Neuron (in vitro differentiated cells): ENCODE measurements around the gene CDC26.

Source experiments
- H2AFZ ChIP-seq: one replicate; pipeline ENCODE4 v1.6.1; 2013; ENCODE audit warnings: low read depth, mild to moderate bottlenecking, inconsistent platforms, low read length, moderate library complexity
- H3K27me3 ChIP-seq: one replicate; pipeline ENCODE4 v1.6.1; 2013; ENCODE audit warnings: low read length; ENCODE audit not compliant: insufficient read depth
- H3K36me3 ChIP-seq: one replicate; pipeline ENCODE4 v1.6.1; 2013; ENCODE audit warnings: low read length; ENCODE audit not compliant: insufficient read depth
- H3K4me1 ChIP-seq: one replicate; pipeline ENCODE4 v1.6.1; 2013; ENCODE audit warnings: low read length; ENCODE audit not compliant: insufficient read depth
- H3K4me3 ChIP-seq: 2 replicates; pipeline ENCODE4 v1.5.1; 2013; ENCODE audit warnings: mild to moderate bottlenecking, low read length, moderate library complexity
- H3K9me3 ChIP-seq: one replicate; pipeline ENCODE4 v1.6.1; 2013; ENCODE audit warnings: low read length

The CDC26 gene

DNA sequence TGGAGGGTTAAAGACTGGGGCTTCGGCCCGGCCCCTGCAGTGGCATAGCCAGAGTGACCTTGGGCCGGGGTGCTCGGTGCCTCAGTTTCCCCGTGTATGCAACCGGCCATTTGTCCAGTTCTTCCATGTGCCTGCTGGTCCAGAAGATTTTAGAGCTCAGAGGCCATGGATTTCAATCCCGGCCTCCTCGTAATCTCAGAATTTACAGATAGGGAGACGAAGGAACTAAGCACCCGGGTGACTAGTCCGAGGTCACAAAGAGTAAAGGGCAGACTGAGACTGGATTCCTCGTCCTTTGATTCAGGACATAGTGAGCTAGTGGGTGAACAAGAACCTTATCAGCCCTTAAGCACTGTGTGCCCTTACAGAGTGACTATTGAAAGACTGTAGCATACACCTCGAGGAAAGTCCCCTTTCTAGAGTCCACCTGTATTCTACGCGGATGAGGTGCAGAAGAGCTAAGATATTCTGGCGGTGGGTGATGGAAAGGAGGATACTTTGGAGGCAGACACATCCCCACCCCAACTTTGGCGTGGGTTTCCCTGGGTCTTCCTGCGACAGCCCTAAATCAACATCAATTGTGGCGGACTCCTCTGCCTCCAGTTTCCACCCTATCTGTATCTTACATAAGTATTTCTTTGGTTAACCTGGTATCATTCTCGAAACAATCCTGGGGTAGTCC is 53.4 kb downstream of the CDC26 start:
- peak overlapping the region; percentile 64 for H3K4me3 ChIP-seq
- no peaks in the 10 kb centered on the region for H3K27me3 ChIP-seq
- no peaks in the 10 kb centered on the region for H3K9me3 ChIP-seq
- H3K4me1 ChIP-seq: peaks cover 27% of the 10 kb centered on the region
- H3K36me3 ChIP-seq: peaks cover 5% of the 10 kb centered on the region
- H2AFZ ChIP-seq: peak overlapping the region; percentile 46

DNA sequence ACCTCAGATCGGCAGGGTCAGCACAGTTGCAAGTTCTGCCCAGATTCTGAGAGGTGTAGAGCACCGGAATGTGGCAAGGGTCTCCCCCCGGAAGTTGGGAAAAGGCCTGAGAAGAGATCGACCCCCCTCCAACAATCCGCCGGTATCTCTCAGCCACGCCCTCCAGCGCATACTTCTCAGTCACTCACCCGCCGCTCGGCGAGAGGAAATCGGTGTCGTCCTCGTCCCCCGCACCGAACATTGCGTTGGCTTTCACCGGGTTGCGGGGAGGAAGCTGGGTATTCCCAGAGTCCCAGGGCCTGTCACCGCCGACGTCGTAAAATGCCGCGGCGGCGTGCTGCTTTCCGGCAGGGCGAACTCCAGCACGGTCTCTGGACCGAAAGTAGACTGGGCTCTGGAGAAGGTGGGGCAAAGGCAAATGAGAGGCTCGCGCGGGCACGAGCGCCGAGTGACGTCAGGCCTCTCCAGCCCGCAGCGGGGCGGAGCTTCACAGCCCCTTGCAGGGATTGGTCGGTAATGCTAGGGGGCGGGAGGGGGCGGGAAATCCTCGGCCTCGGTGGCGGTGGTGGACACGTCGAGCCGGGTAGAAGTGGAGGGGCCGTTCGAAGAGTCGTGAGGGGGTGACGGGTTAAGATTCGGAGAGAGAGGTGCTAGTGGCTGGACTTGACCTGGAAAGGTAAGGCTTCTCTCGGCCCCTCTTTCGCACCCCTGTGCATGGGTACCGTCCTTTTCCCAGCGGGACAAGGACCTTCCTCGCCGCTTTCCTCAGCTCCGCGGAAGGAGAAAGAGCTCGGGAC is 54.2 kb downstream of the CDC26 start, which contains the start of the genes FKBP15 and SLC31A1:
TSS of gene FKBP15 (minus strand) at position 275 of the 797 bp plus-strand sequence. CDS start at position 241, 34 bp downstream.
TSS of gene SLC31A1 (plus strand) at position 542 of the 797 bp plus-strand sequence. CDS start 34,605 bp downstream, outside the sequence.
- no peaks in the 10 kb centered on the region for H3K9me3 ChIP-seq
- peak within 1 kb of the TSS; percentile 50 for H2AFZ ChIP-seq
- no peaks in the 10 kb centered on the region for H3K27me3 ChIP-seq
- peaks cover 27% of the 10 kb centered on the region for H3K4me1 ChIP-seq
- peaks cover 5% of the 10 kb centered on the region for H3K36me3 ChIP-seq
- peak within 1 kb of the TSS; percentile 64 for H3K4me3 ChIP-seq

DNA sequence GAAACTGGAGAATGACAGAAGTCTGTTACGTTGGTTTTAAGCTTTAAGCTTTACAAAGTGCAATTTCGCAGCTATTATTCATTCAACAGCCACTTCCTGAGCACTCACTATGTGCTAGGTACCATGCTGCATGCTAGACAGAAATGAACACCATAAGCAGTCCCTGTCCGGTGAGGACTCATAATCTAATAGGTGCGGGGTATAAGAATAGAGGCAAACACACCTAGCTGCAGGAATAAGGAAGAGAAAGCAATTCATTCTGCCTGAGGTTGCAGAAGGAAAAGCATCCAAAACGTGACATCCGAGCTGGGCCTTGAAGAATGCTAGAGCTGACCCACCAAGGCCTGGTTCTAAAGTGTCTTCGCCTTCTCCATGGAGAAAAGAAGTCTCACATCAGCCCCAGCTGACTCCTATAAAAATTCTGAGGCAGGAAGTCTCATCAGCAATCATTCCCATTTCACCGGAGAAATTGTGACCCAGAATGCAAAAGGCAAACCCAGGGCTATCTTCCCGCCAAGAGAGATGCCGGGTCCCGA is 54.8 kb downstream of the CDC26 start:
- Histone ChIP-seq H3K27me3 (no peaks in the 10 kb centered on the region), H3K9me3 (no peaks in the 10 kb centered on the region), H2AFZ (peak overlapping the region; percentile 50), H3K4me3 (peak overlapping the region; percentile 64), H3K36me3 (peaks cover 5% of the 10 kb centered on the region), H3K4me1 (peaks cover 27% of the 10 kb centered on the region)

DNA sequence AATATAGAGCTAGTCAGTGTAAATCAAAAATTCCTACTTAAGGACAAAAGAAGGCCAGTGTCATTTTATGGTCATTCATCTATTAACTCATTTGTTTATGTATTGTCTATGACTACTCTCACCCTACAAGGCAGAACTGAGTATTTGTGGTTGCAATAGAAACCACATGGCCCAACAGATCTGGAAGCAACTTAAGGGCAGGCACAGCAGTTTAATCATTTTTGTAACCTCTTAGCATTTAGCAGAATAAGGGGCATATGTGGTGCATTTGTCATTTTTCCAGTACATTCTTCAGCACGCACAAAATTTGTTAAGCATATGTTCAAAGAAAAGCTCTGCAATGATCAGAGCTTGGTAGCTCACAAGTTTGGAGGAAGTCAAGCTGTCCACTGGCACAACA is 55.4 kb downstream of the CDC26 start:
- Histone ChIP-seq H3K27me3 (no peaks in the 10 kb centered on the region), H2AFZ (no peak overlapping the region), H3K36me3 (peaks cover 4% of the 10 kb centered on the region), H3K4me3 (peak overlapping the region; percentile 64), H3K9me3 (no peaks in the 10 kb centered on the region), H3K4me1 (peaks cover 27% of the 10 kb centered on the region)

DNA sequence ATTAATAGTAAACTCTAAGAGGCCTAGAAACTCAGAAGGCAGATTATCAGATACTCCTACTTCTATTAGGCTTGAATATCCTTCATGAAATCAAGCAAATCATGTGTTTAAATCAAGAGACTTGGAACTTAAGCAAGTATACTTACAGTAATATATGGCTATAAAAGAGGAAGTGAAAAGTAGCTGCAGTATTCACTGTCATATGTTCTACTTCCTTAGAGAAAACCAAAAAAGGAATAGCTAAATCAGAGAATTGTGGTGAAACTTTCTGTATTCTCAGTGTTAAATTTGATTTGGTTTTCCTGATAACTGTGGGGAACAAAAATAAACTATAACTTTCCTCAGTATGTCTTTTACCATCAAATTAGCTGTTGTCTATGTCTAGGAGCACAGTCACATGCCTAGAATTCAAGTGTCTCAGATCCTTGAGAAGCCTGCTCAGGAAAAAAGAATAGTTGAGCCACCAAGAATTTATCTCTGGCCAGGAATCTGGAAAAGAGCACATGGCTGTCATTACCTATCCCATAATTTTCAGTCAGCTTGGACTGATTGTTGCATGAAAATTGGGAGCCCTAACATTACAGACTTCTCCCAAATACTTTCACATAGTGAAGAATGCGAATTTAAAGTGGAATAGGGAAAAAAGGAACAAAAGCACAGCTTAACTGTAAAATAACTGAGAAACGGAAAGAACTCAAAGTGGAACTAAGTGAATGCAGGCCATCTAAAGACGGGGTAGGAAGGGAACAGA is 56.0 kb downstream of the CDC26 start:
- Histone ChIP-seq H3K4me3 (peak overlapping the region; percentile 64), H3K4me1 (peaks cover 27% of the 10 kb centered on the region), H3K27me3 (no peaks in the 10 kb centered on the region), H3K36me3 (no peaks in the 10 kb centered on the region), H2AFZ (no peak overlapping the region), H3K9me3 (peaks cover 4% of the 10 kb centered on the region)
